HG02973 (cell line): ENCODE results near the gene KLF11.
"Not testable (repeated sequence)": the region's sequence is repeated elsewhere in the genome, so short reads cannot be mapped to it uniquely, and the experiment has no call there.

Experiments
- ATAC-seq: cut with Tn5 transposase; IDR thresholded peaks from one replicate; pipeline ENCODE4 v1.9.1; 2021; ENCODE audit warnings: moderate library complexity; ENCODE audit not compliant: unreplicated experiment

Gene KLF11

GRCh38 chr2:10009271-10009810, 34.0 kb upstream of the KLF11 start:
- no peak for ATAC-seq

- ATAC-seq, result no peak
These were observed 33.3 kb upstream of the KLF11 start for GRCh38 chr2:10009811-10010781.

GRCh38 chr2:10010861-10011605, 32.3 kb upstream of the KLF11 start:
- ATAC-seq, result not testable (repeated sequence)

DNA sequence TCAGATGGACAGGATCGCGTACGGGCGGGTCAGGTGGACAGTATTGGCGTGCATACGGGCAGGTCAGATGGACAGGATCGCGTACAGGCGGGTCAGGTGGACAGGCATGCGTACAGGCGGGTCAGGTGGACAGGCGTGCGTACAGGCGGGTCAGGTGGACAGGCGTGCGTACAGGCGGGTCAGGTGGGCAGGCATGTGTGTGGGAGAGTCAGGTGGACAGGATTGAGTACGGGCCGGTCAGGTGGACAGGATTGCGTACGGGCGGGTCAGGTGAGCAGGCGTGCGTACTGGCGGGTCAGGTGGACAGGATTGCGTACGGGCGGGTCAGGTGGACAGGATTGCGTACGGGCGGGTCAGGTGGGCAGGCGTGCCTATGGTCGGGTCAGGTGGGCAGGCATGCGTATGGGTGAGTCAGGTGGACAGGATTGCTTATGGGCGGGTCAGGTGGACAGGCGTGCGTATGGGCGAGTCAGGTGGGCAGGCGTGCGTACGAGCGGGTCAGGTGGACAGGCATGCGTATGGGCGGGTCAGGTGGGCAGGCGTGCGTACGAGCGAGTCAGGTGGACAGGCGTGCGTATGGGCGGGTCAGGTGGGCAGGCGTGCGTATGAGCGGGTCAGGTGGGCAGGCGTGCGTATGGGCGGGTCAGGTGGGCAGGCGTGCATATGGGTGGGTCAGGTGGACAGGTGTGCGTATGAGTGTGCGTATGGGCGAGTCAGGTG, 31.6 kb upstream of the KLF11 start:
- not testable (repeated sequence) for ATAC-seq

DNA sequence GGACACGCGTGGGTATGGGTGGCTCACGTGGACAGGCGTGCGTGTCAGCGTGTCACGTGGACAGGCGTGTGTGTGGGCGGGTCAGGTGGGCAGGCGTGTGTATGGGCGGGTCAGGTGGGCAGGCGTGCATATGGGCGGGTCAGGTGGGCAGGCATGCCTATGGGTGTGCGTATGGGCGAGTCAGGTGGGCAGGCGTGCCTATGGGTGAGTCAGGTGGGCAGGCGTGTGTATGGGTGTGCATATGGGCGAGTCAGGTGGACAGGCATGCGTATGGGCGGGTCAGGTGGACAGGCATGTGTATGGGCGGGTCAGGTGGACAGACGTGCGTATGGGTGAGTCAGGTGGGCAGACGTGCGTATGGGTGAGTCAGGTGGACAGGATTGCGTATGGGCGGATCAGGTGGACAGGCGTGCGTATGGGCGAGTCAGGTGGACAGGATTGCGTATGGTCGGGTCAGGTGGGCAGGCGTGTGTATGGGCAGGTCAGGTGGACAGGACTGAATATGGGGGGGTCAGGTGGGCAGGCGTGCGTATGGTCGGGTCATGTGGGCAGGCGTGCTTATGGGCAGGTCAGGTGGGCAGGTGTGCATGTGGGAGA, 30.9 kb upstream of the KLF11 start:
- ATAC-seq, result not testable (repeated sequence)

DNA sequence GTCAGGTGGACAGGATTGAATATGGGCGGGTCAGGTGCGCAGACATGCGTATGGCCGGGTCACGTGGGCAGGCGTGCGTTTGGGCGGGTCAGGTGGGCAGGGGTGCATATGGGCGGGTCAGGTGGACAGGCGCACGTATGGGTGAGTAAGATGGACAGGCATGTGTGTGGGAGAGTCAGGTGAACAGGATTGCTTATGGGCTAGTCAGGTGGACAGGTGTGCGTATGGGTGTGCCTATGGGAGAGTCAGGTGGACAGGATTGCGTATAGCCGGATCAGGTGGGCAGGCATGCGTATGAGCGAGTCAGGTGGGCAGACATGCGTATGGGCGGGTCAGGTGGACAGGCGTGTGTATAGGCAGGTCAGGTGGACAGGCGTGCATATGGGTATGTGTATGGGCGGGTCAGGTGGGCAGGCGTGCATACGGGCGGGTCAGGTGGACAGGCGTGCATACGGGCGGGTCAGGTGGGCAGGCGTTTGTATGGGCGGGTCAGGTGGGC, 30.3 kb upstream of the KLF11 start:
- no peak for ATAC-seq

- not testable (repeated sequence) for ATAC-seq
These were observed 29.5 kb upstream of the KLF11 start for GRCh38 chr2:10013651-10014417.

- no peak for ATAC-seq
These were observed 28.7 kb upstream of the KLF11 start for GRCh38 chr2:10014418-10015190.

- not testable (repeated sequence) for ATAC-seq
These were observed 27.9 kb upstream of the KLF11 start for GRCh38 chr2:10015376-10015989.

DNA sequence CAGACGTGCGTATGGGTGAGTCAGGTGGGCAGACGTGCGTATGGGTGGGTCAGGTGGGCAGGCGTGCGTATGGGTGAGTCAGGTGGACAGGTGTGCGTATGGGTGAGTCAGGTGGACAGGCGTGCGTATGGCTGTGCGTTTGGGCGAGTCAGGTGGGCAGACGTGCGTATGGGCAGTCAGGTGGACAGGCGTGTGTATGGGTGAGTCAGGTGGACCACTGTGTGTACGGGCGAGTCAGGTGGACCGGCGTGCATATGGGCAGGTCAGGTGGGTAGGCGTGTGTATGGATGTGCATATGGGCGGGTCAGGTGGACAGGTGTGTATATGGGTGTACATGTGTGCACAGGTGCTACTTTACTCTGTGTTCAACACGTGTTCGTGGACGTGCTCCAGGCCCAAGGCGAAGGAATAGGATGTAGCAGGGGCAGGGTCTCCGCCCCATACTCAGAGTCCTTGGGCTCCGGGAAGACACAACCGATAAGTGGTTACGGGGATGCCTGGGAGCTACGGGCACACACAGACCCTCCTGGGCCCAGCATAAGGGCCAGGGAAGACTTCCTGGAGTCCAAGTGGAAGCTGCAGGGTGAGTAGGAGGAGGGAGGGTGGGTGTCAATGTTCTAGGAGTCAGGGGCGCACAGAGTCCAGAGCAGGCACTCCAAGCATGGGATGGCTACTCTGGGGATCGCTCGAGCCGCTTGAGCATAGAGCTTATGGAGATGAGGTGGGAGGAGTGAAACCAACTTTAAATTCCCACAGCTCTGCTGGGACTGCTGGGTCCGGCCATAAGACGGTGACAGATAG, 27.1 kb upstream of the KLF11 start:
- ATAC-seq, result no peak

DNA sequence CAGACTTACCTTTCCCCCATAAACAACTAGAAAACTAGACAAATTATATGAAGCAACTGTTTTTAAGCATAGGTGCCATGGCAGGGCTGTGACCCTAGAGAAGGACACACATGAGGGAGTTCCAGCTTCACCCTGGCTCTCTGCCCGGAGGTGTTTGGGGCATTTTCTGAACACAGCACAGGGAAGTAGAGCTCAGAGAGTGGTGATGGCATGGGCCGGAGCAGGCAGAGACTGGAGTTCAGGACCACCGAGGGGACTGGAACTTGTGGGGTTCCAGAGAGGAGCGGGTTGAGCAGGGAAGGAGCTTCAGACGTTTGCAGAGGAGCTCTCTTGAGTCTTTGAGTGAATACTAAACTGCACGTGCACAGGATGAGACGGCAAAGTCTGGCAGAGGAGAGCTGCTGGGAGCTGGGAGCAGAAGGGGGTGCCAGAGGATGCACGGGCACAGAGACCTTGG, 26.5 kb upstream of the KLF11 start:
- no peak for ATAC-seq

- ATAC-seq, result no peak
These were observed 25.9 kb upstream of the KLF11 start for GRCh38 chr2:10017313-10017941.

- no peak for ATAC-seq
These were observed 24.2 kb upstream of the KLF11 start for GRCh38 chr2:10019174-10019573.

DNA sequence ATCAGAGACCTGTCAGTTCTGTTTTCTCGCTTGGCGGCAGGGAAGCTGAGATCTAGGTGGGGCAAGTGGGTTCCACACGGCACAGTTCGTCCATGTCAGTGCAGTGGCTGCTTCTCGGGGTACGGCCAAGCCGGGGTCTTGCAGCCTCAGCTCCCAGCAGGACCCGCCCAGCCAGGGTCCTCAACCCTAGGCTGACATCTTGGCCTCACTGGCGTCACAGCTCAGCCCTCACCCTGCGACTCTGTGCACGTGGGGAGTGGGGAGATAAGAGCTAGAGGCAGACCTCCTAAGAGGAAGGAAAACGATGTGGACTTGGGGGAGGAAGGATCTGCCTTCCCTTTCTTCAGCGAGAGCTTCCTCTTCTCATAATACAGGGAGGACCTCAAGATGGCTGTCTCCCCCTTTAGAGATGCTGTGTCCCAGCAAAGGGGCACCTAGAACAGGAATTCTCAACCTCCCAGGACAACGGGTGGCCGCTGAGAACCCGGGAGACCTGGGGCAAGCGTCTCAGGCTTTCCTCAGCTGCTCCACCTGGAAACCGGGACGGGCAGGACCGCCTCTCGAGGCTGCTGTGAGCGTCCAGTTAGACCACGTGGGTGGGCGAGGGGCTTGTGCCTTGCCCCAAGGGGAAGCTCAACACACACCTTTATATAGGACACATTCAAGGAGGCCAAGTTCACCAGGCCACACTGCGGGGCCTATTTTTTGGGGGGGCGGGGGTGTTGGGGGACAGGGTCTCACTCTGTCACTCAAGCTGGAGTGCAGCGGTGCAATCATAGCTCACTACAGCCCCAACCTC, 23.5 kb upstream of the KLF11 start:
- no peak for ATAC-seq

DNA sequence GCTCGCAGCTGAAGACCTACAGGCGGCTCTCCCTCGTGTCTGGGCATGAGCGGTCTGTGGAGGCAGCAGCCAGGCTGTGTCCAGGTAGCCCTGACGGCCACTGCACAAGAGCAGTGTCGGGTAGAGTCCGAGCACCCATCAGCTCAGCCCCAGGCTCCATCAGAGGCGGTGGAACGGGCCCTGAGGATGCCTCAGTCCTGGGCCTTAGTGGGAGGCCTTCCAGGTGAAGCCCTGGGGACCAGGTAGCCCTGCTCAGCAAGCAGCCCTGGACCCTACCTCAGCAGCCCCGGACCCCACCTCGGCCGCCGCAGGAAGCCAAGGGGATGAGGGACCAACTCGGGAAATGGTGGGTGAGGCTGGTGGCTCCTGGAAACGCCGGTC, 21.3 kb upstream of the KLF11 start:
- ATAC-seq, result no peak

- ATAC-seq, result no peak
These were observed 20.9 kb upstream of the KLF11 start for GRCh38 chr2:10022445-10022844.
